PC-3 (cell line): ENCODE results near the gene CERS6.

Experiments
- CTCF ChIP-seq: fragments of 300-600 bp; sonication (generic); conservative IDR thresholded peaks from 2 replicates; pipeline ENCODE4 v1.5.1; 2017; ENCODE audit warnings: antibody characterized with exemption, low read depth, mild to moderate bottlenecking, low read length
- EZH2 ChIP-seq: fragments of 300-600 bp; sonication (generic); IDR thresholded peaks from one replicate; pipeline ENCODE4 v1.6.1; 2017; ENCODE audit warnings: antibody characterized with exemption, mild to moderate bottlenecking, low read length; ENCODE audit not compliant: unreplicated experiment
- EZH2phosphoT487 ChIP-seq: fragments of 300-600 bp; sonication (generic); IDR thresholded peaks from 2 replicates; pipeline ENCODE4 v1.6.1; 2018; ENCODE audit warnings: mild to moderate bottlenecking, antibody characterized with exemption, low read length, borderline replicate concordance

GRCh38 chr2:168452781-168453180 is 3.3 kb upstream of the CERS6 start:
- TF ChIP-seq CTCF (no peak), EZH2 (no peak), EZH2phosphoT487 (no peak)
